SJCRH30 (cell line): ENCODE measurements around the gene KCNN4. TPM values are rescaled to one million over a fixed set of nuclear protein-coding genes. Genes with fewer than 3 reads are reported as not detected.
"Not testable (repeated sequence)": the region's sequence is repeated elsewhere in the genome, so short reads cannot be mapped to it uniquely, and the experiment has no call there.

Source experiments
- DNase-seq, 2 experiments: peaks; one replicate each; pipeline ENCODE4 v3.0.0-alpha.2; 2015 to 2020
- H3K27ac ChIP-seq: fragments of 250-450 bp; sonication (Bioruptor Pico); 2 replicates; pipeline ENCODE4 v1.5.1; 2020; ENCODE audit warnings: mild to moderate bottlenecking, moderate library complexity
- H3K27me3 ChIP-seq: fragments of 250-450 bp; sonication (Bioruptor Pico); 2 replicates; pipeline ENCODE4 v1.5.1; 2020; ENCODE audit warnings: mild to moderate bottlenecking, moderate library complexity
- H3K36me3 ChIP-seq: fragments of 250-450 bp; sonication (Bioruptor Pico); 2 replicates; pipeline ENCODE4 v1.5.1; 2020; ENCODE audit warnings: mild to moderate bottlenecking, moderate library complexity
- H3K4me1 ChIP-seq: fragments of 250-450 bp; sonication (Bioruptor Pico); 2 replicates; pipeline ENCODE4 v1.5.1; 2020; ENCODE audit warnings: mild to moderate bottlenecking, moderate library complexity
- H3K4me3 ChIP-seq: fragments of 250-450 bp; sonication (Bioruptor Pico); 2 replicates; pipeline ENCODE4 v1.5.1; 2020; ENCODE audit warnings: mild to moderate bottlenecking, moderate library complexity
- H3K9me3 ChIP-seq: fragments of 250-450 bp; sonication (Bioruptor Pico); replicated peaks from 2 replicates; pipeline ENCODE4 v1.5.1; 2020; ENCODE audit warnings: mild to moderate bottlenecking, moderate library complexity
- total RNA-seq: library from RNA; depleted of rRNA; stranded (reverse); fragments of >200 nt; shearing (Covaris generic); gene quantifications from 2 replicates; pipeline ENCODE4 v1.2.3, GENCODE V29; 2014; rRNA removed

Gene KCNN4
- 0.38 and 0.63 TPM in 2 replicates for total RNA-seq

DNA sequence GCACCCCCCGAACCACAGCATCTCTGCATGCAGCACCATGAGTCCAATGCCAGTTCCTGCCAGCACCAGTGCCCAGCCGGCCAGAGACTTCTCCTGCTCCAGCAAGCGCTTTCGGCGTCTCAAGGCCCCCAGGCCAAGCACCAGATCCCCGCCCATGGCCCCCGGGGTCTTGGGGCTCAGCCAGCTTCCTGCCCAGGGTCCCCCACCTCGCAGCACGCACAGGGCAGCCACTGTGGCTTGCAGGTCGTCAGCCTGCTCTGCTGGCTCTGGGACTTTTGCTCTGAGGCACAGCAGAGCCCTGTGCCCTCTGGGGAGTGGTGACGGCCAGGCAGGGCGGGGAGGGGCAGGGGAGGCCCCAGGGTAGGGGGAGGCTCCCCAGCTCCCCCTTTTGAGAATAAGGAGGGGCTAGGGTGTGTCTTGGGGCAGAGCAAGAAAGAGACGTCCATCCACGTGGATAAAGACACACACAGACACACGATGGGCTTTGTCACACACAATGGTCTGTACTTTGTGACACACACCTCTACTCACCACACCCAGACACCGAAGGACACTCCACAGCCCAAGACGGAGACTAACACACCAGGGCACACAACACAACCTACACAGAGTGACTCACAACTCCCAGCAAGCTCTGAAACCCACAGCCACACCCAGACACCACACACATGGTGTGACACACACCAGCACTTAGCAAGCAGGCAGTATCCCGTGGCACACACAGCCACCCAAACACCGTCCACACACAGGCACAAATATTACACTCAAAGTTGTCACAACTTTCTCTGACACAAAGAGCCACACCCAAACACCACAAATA, at the start of gene KCNN4:
Gene KCNN4 (minus strand): TSS at position 268 of the 820 bp plus-strand sequence. CDS start 112 bp downstream, at position 156.
- Histone ChIP-seq H3K9me3 (no peaks in the 10 kb centered on the region), H3K4me3 (no peak within 1 kb of the TSS), H3K4me1 (peaks cover 13% of the 10 kb centered on the region; the same call in 1 of the 2 replicates), H3K27me3 (no peaks in the 10 kb centered on the region), H3K27ac (no peak within 1 kb of the TSS), H3K36me3 (no peaks in the 10 kb centered on the region)
- DNase-seq = no peak

DNA sequence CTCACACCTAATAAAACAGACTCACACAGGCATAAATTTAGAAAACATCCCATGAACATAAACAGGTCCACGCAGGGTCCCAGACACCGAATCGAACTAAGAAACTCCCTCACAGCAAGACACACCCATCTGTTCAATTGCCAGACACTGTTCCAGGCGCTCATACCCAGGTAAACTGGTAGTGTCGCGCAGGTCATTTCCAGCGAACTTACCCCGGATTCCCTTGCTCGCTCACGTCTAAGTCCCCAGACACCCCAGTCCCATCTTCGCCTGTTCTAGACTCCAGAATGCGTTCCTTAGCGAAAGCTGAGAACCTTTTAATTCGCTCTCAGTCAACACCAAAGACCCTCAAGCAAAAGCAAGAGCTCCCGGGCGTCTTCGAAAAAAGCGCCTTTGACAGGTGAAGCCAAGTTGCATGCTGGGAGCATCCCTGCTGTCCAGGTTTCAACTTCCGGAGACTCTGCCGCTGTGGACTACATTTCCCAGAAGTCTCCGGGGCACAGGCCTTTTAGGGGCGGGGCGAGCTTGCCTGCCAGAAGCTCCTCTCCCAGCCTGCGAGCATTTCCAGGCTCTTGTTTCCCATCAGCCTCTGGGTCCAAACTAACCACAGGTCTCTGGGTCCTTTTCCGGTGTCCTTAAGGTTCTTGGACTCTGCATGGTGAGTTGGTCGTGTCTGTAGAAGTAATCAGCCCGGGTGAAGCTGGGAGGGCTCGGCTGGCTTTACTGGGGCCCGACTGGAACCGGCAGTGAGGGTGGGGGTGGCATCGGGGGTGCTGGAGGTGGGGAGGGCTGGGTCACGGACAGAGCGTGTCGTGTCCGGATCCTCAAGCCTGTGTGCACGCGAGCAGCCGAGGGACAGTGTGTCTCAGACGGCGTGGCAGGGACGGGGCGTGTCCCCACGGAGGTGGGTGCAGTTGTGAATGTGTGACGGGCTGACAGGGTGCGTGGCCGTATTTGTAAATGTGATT, 46.3 kb upstream of the KCNN4 start, which contains the start of gene ZNF283:
Gene ZNF283 (plus strand): TSS at position 535 of the 968 bp plus-strand sequence. CDS start 6,184 bp downstream, outside the sequence.
- Histone ChIP-seq H3K36me3 (peaks cover 26% of the 10 kb centered on the region), H3K4me1 (no peaks in the 10 kb centered on the region), H3K9me3 (no peaks in the 10 kb centered on the region), H3K27ac (peak within 1 kb of the TSS; percentile 45; the same call in 1 of the 2 replicates), H3K4me3 (peak within 1 kb of the TSS; percentile 68), H3K27me3 (no peaks in the 10 kb centered on the region)
- DNase-seq = peak; percentile 89 to 92

DNA sequence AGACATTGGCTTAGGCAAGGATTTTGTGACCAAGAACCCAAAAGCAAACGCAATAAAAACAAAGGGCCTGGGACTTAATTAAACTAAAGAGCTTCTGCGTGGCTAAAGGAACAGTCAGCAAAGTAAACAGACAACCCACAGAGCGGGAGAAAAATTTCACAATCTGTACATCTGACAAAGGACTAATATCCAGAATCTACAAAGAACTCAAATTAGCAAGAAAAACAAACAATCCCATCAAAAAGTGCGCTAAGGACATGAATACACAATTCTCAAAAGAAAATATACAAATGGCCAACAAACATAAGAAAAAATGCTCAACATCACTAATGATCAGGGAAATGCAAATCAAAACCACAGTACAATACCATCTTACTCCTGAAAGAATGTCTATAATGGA, 43.8 kb upstream of the KCNN4 start:
- not testable (repeated sequence) for H3K36me3 ChIP-seq, DNase-seq, H3K4me3 ChIP-seq, H3K27ac ChIP-seq, H3K27me3 ChIP-seq, H3K9me3 ChIP-seq, H3K4me1 ChIP-seq

DNA sequence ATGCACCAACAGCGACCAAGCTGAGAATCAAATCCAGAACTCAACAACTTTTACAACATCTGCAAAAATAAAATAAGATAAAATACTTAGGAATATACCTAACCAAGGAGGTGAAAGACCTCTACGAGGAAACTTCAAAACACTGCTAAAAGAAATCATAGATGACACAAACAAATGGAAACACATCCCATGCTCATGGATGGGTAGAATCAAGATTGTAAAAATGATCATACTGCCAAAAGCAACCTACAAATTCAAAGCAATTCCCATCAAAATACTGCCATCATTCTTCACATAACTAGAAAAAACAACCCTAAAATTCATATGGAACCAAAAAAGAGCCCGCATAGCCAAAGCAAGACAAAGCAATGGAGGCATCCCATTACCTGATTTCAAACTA, 43.1 kb upstream of the KCNN4 start:
- DNase-seq, H3K27ac ChIP-seq, H3K36me3 ChIP-seq, H3K27me3 ChIP-seq, H3K4me1 ChIP-seq, H3K9me3 ChIP-seq, H3K4me3 ChIP-seq: not testable (repeated sequence)

DNA sequence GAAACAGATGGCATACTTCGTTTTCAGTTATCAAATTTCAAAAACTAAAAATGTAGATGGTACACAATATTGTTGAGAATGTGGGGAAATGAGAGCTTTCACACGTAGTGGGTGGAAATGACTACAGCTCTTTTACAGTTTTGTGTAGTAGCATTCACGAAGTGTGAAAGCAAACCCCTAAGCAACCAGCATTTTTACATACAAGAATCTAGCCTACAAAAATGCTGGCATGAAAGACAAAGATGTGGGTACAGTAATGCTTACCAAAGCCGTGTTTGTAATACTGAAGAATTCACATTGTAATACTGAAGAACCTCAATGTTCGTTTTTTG, 40.1 kb upstream of the KCNN4 start:
- DNase-seq = no peak
- Histone ChIP-seq H3K4me3 (no peak overlapping the region), H3K9me3 (no peaks in the 10 kb centered on the region), H3K27me3 (no peaks in the 10 kb centered on the region), H3K36me3 (no peaks in the 10 kb centered on the region), H3K4me1 (no peaks in the 10 kb centered on the region), H3K27ac (no peak overlapping the region)

DNA sequence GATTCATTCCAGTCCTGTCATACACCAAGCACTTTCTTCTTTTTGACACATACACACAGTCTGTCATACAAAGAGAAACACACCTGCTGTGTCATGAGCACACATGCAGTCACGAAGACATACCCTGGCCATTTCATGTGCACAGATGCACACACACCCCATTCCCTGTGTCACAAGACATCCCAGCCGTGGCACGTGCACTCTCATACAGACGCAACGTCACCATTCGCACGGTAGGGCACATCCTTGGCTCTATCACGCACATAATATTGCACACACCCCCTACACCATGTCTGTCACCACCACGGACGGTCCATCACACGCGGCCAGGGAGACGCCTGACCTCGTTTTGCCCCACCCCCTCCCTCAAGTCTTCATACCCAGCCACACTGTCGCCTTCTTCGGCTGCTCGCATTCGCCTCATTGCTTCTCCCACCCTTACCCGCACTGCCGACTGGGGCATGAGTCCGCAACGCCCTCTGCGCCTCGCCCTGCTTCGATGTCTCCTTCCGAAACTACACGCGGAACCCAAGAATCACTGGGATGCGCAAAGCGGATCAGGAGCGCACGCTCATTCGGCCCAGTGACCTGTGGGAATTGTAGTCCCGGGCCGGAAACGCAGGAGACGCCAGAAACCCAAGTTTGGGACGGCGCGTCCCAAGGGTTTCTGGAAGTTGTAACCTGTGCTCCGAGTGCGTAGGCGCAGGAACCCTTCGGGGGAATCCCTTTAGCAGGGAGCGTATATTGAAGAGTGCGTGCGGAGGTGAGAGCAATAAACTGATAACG, 39.5 kb upstream of the KCNN4 start:
- no peaks in the 10 kb centered on the region for H3K27me3 ChIP-seq
- no peak for DNase-seq

DNA sequence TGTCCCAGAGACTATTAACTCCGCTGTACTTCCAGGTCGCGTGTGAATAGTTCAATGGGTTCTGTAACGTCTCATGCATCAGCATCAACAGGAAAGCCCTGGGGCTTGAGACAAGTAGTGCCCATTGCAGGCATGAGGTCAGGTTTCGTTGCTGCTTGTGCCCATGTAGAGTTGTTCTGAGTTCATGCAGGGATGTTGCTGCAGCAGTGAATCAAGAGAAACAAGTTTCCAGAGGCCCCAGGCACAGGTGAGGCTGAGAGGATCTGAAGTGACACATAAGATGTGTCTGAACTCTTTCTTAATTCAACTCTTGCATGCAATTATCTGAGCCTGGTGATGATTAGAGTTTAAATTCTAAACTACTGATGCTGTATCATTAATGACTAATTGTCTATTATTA, 37.7 kb upstream of the KCNN4 start:
- Histone ChIP-seq H3K9me3 (no peaks in the 10 kb centered on the region), H3K4me1 (no peaks in the 10 kb centered on the region), H3K4me3 (no peak overlapping the region), H3K27ac (no peak overlapping the region), H3K27me3 (no peaks in the 10 kb centered on the region), H3K36me3 (no peaks in the 10 kb centered on the region)
- no peak for DNase-seq

More for the DNA sequence above, 39.5 kb upstream of the KCNN4 start:
- Histone ChIP-seq H3K27ac (no peak overlapping the region), H3K4me1 (no peaks in the 10 kb centered on the region), H3K9me3 (no peaks in the 10 kb centered on the region), H3K36me3 (no peaks in the 10 kb centered on the region), H3K4me3 (no peak overlapping the region)

DNA sequence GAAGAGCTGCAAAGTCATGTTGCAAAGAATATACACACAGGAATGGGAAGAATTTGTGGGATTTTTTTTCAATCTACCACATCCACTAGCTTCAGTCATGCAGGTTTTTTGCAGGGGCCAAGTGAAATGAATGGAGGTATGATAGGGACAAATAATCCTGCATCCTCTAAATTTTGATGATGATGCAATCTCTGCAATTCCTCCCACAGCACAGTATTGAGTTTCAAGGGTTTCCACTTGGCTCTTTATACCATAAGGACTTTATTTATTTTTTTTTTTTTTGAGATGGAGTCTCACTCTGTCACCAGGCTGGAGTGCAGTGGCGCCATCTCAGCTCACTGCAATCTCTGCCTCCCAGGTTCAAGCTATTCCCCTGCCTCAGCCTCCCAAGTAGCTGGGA, 36.7 kb upstream of the KCNN4 start:
- DNase-seq = not testable (repeated sequence)

DNA sequence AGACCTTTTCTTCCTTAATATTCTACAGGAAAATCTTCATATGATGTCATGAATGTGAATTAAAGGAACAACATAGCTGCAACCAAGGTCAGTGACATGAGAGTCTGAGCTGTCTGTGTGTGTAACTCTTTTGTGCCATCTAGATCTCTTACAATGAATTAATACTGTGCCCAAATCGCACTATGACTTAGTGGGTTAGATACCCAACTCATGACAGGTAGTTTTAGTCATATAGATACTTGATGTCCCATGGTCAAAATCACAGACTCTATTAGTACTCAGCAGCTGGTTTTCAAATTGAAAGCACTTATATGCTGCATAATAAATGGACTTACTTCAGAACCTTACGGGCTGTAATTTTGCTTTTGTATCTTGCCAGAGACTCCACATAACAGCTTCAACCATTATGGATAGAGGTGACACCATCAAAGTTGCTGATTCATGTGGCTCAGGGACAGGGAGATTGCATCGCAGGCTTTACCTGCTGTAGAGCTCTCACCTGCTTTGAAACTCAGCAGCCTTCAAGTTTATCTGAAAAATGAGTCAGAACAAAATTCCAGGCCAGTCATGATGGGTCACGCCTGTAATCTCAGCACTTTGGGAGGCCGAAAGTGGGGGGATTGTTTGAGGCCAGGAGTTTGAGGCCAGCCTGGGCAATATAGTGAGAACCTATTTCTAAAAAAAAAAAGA, 34.0 kb upstream of the KCNN4 start:
- H3K4me3 ChIP-seq = no peak overlapping the region
- H3K9me3 ChIP-seq = no peaks in the 10 kb centered on the region
- H3K36me3 ChIP-seq = no peaks in the 10 kb centered on the region
- H3K27ac ChIP-seq = no peak overlapping the region
- no peaks in the 10 kb centered on the region for H3K27me3 ChIP-seq
- H3K4me1 ChIP-seq = no peaks in the 10 kb centered on the region
- no peak for DNase-seq

More for the DNA sequence above, 36.7 kb upstream of the KCNN4 start:
- H3K36me3 ChIP-seq, H3K9me3 ChIP-seq, H3K27ac ChIP-seq, H3K27me3 ChIP-seq, H3K4me1 ChIP-seq, H3K4me3 ChIP-seq: not testable (repeated sequence)

DNA sequence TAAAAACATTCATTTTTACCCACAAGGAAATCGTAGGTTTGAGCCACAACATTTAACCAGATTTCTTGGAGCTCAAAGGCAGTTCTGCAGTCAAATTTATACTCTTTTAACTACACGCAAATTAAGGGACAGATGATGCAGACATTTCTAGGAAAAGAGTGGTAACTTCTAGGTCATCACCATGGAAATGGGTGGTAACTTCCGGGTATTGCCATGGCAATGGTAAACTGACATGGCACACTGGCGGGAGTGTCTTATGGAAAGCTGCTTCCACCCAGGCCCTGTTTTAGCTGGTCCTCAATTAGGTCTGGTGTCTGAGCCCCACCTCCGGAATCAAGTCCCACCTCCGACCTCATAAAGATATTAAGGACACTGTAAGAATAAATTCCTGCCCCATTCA, 31.9 kb upstream of the KCNN4 start:
- DNase-seq = no peak

DNA sequence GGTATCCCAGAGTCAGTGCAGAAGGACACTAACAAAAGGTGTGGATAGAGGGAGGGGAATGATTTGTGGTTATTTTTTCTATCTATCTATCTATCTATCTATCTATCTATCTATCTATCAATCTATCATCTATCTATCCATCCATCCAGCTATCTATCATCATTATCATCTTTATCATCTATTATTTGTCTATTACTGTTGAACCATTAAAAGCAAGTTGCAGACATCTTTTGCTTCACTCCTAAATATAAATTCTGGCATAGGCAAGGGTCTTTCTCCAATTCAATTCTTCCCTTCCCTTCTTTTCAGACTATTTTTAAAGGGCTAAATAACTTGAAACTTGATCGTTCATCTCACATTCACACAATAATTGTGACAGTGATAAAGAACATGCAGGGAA, 31.5 kb upstream of the KCNN4 start:
- no peaks in the 10 kb centered on the region for H3K4me1 ChIP-seq
- DNase-seq = no peak
- H3K27ac ChIP-seq = no peak overlapping the region
- no peaks in the 10 kb centered on the region for H3K36me3 ChIP-seq
- no peak overlapping the region for H3K4me3 ChIP-seq
- no peaks in the 10 kb centered on the region for H3K27me3 ChIP-seq
- H3K9me3 ChIP-seq = no peaks in the 10 kb centered on the region

More for the DNA sequence above, 31.9 kb upstream of the KCNN4 start:
- Histone ChIP-seq H3K4me3 (no peak overlapping the region), H3K27me3 (no peaks in the 10 kb centered on the region), H3K36me3 (no peaks in the 10 kb centered on the region), H3K4me1 (no peaks in the 10 kb centered on the region), H3K9me3 (no peaks in the 10 kb centered on the region), H3K27ac (no peak overlapping the region)

DNA sequence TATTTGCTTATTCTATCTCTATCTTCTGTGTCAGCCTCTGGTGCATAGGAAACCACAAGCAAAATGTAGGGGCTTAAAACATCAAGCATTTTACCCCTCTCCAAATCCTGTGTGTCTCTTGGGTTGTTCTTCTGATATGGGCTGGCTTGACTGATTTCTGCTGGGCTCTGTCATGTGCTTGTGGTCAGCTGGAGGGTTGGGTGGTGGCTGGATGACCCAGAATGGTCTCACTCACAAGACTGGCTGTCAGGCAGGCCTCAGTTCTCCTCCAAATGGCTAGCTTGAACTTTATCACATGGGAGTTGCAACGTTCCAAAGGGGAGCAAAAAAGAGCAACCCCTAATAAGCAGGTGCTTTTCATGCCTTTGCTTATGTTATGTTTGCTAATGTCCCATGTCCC, 31.1 kb upstream of the KCNN4 start:
- Histone ChIP-seq H3K4me1 (no peaks in the 10 kb centered on the region), H3K9me3 (no peaks in the 10 kb centered on the region), H3K27me3 (no peaks in the 10 kb centered on the region), H3K4me3 (no peak overlapping the region), H3K36me3 (no peaks in the 10 kb centered on the region), H3K27ac (no peak overlapping the region)
- DNase-seq = no peak

DNA sequence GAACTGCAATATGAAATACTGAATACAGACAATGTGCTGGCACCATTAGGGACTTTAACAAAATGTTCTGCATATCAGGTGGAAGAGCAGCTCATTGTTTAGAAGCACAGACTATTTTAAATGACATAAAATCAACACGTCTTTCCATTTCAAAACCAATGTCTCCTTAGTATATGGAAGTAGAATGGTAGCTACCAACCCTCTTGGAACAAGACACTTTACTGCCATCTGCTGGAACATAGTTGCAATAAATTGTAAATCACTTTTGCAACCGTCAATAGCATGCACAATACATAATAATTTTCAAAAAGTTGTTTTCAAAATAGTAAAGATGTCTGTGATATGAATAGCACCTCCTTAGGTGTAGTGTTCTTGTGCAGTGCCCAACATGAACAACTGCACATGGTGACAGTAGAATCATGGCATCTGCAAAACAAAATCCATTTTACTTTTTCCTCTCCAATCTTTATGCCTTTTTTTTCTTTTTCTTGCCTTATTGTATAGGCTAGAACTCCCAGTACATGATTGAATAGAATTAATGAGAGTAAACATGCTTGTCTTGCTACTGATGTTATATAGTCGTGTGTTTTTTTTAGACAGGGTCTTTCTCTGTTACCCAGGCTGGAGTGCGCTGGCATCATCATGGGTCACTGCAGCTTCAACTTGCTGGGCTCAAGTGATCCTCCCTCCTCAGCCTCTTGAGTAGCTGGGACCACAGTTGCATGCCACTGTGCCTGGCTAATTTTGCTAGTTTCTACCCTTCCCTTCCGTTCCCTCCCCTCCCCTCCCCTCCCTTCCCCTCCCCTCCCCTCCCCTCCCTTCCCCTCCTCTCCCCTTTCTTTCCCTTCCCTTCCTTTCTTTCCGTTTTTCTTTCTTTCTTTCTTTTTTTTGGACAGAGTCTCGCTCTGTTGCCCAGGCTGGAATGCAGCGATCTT, 29.3 kb upstream of the KCNN4 start:
- no peaks in the 10 kb centered on the region for H3K27me3 ChIP-seq
- DNase-seq = peak in 1 of 2 experiments; percentile 71

More for the DNA sequence above, 29.3 kb upstream of the KCNN4 start:
- Histone ChIP-seq H3K9me3 (no peaks in the 10 kb centered on the region), H3K4me3 (no peak overlapping the region), H3K27ac (no peak overlapping the region), H3K4me1 (no peaks in the 10 kb centered on the region), H3K36me3 (no peaks in the 10 kb centered on the region)
